Activated naive CD4-positive, alpha-beta T cell treated with anti-CD3 and anti-CD28 coated beads, Interleukin-2, amount 10 ng/mL, durations not matched to agents 7 days and 5 days (primary cell): ENCODE results near the gene PCBP1.
"Not testable (repeated sequence)": the region's sequence is repeated elsewhere in the genome, so short reads cannot be mapped to it uniquely, and the experiment has no call there.

Experiments
- CTCF ChIA-PET: fragments of 350-600 bp; sonication (Branson Sonifier 250); formaldehyde crosslinking; loops from one replicate; lab custom pipeline; 2021; ENCODE audit warnings: antibody characterized with exemption; lab: Charles Lee
- DNase-seq: peaks from one replicate; pipeline ENCODE4 v3.0.0-alpha.2; 2020
- H3K27ac Mint-ChIP-seq: one replicate; pipeline ENCODE4 v1.8.0; 2021; ENCODE audit warnings: mild to moderate bottlenecking, moderate library complexity, mixed read lengths
- H3K27me3 Mint-ChIP-seq: one replicate; pipeline ENCODE4 v1.8.0; 2021; ENCODE audit warnings: mild to moderate bottlenecking, mixed read lengths
- H3K36me3 Mint-ChIP-seq: one replicate; pipeline ENCODE4 v1.8.0; 2021; ENCODE audit warnings: mixed read lengths
- H3K4me1 Mint-ChIP-seq: one replicate; pipeline ENCODE4 v1.8.0; 2021; ENCODE audit warnings: mixed read lengths
- H3K4me3 Mint-ChIP-seq: one replicate; pipeline ENCODE4 v1.8.0; 2021; ENCODE audit warnings: mild to moderate bottlenecking, moderate library complexity, mixed read lengths
- H3K9me3 Mint-ChIP-seq: one replicate; pipeline ENCODE4 v1.8.0; 2021; ENCODE audit warnings: mixed read lengths

The PCBP1 gene

DNA sequence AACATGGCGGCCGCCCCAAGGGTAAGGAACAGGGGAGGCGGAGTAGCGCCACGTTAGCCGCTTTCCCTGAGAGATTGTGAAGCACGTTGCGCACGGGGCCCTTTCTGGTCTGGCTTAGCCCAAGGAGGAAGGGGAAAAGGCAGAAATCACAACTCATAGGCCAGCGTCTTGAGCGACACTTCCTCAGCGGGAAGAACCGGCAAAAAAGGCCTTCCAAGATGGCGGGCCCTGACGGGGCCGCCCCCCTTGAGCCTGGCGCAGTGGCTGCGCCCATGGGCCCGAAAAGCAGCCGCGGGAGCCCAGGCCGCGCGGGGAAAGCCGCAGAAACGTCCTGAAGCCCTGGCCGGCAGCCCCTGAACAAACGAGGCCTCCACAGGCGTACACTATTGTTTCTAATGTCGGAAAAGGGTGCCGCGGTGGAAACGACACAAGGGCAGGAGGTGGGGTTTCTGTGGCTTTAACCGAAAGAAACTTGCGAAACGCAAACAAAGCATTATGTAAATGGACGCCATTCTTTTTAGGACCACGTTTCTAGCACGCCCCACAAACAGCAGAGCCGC, 919 bp upstream of the PCBP1 start:
- Mint-ChIP-seq H3K4me3 (peak overlapping the region; percentile 98), H3K36me3 (peaks cover 50% of the 10 kb centered on the region)

DNA sequence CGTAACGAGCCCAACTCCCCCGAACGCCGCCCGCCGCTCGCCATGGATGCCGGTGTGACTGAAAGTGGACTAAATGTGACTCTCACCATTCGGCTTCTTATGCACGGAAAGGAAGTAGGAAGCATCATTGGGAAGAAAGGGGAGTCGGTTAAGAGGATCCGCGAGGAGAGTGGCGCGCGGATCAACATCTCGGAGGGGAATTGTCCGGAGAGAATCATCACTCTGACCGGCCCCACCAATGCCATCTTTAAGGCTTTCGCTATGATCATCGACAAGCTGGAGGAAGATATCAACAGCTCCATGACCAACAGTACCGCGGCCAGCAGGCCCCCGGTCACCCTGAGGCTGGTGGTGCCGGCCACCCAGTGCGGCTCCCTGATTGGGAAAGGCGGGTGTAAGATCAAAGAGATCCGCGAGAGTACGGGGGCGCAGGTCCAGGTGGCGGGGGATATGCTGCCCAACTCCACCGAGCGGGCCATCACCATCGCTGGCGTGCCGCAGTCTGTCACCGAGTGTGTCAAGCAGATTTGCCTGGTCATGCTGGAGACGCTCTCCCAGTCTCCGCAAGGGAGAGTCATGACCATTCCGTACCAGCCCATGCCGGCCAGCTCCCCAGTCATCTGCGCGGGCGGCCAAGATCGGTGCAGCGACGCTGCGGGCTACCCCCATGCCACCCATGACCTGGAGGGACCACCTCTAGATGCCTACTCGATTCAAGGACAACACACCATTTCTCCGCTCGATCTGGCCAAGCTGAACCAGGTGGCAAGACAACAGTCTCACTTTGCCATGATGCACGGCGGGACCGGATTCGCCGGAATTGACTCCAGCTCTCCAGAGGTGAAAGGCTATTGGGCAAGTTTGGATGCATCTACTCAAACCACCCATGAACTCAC, 673 bp downstream of the PCBP1 start:
- Mint-ChIP-seq H3K27ac (peak overlapping the region; percentile 100), H3K4me3 (peak overlapping the region; percentile 98), H3K36me3 (peaks cover 54% of the 10 kb centered on the region), H3K9me3 (no peaks in the 10 kb centered on the region), H3K4me1 (peaks cover 62% of the 10 kb centered on the region), H3K27me3 (peaks cover 4% of the 10 kb centered on the region)
- DNase-seq: peak; percentile 65
- CTCF ChIA-PET: interaction anchor here (1.1 to 3.0 kb wide), 7 partner anchors 37 to 174 kb away, joined by 3 to 10 read pairs (median 6); partner anchors contain the start of gene MXD1

More for the DNA sequence above, 919 bp upstream of the PCBP1 start:
- peaks cover 58% of the 10 kb centered on the region for H3K4me1 Mint-ChIP-seq
- H3K27me3 Mint-ChIP-seq: peaks cover 4% of the 10 kb centered on the region
- H3K9me3 Mint-ChIP-seq: no peaks in the 10 kb centered on the region
- H3K27ac Mint-ChIP-seq: peak overlapping the region; percentile 100
- CTCF ChIA-PET: interaction anchor here (0.6 to 6.4 kb wide), 7 partner anchors 15 to 174 kb away, joined by 3 to 42 read pairs (median 6); no protein-coding TSS in a partner anchor
- DNase-seq: peak; percentile 84

DNA sequence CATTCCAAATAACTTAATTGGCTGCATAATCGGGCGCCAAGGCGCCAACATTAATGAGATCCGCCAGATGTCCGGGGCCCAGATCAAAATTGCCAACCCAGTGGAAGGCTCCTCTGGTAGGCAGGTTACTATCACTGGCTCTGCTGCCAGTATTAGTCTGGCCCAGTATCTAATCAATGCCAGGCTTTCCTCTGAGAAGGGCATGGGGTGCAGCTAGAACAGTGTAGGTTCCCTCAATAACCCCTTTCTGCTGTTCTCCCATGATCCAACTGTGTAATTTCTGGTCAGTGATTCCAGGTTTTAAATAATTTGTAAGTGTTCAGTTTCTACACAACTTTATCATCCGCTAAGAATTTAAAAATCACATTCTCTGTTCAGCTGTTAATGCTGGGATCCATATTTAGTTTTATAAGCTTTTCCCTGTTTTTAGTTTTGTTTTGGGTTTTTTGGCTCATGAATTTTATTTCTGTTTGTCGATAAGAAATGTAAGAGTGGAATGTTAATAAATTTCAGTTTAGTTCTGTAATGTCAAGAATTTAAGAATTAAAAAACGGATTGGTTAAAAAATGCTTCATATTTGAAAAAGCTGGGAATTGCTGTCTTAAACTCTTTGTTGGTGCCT, 1.4 kb downstream of the PCBP1 start:
- H3K9me3 Mint-ChIP-seq: no peaks in the 10 kb centered on the region
- H3K4me3 Mint-ChIP-seq: peak overlapping the region; percentile 98
- peaks cover 60% of the 10 kb centered on the region for H3K4me1 Mint-ChIP-seq
- peak overlapping the region; percentile 100 for H3K27ac Mint-ChIP-seq
- DNase-seq: no peak
- CTCF ChIA-PET: interaction anchor here (0.9 to 3.0 kb wide), 6 partner anchors 36 to 175 kb away, joined by 3 to 10 read pairs (median 6); partner anchors contain the start of gene MXD1
- peaks cover 4% of the 10 kb centered on the region for H3K27me3 Mint-ChIP-seq
- H3K36me3 Mint-ChIP-seq: peaks cover 49% of the 10 kb centered on the region

DNA sequence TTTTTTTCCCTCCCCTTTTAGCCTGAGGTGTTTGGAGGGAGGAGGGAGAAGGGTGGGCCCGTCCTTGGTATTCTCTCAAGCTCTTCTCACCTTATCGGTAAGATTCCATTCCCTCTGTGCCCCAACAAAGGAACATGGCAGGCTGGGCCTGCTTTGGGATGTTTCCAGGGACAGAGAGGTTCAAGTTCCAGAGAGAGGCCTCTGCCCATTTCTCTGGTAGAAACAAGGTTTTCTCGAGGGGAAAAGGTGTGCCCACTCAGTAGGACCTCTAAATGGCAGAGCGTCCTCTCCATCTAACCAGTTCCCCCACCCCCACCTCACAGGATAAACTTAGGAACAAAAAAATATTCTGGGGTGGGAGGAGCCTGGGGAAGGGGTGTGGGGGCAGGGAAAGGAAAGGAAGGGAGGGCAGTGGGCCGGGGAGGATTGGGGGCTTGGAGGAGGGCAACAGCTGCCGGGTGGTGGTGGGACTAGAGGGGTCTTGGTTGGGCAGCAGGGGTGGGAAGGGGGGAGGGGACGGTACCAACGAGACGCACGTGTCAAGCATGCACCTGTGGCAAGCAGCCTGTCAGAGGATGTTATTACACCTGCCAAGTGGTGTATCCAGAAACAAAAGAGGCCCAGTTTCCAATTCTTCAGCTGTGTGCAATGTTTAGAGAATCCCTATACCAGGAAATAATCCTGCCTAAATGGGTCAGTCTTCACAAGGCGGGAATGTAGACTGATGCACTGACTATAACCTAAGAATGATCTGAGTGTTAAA, 2.1 kb downstream of the PCBP1 start:
- Mint-ChIP-seq H3K4me3 (peak overlapping the region; percentile 98), H3K9me3 (no peaks in the 10 kb centered on the region), H3K36me3 (peaks cover 50% of the 10 kb centered on the region), H3K27me3 (peaks cover 4% of the 10 kb centered on the region), H3K27ac (peak overlapping the region; percentile 100), H3K4me1 (peaks cover 60% of the 10 kb centered on the region)
- CTCF ChIA-PET: interaction anchor here (0.9 to 3.0 kb wide), 6 partner anchors 36 to 175 kb away, joined by 3 to 10 read pairs (median 6); partner anchors contain the start of gene MXD1
- peak; percentile 63 for DNase-seq

DNA sequence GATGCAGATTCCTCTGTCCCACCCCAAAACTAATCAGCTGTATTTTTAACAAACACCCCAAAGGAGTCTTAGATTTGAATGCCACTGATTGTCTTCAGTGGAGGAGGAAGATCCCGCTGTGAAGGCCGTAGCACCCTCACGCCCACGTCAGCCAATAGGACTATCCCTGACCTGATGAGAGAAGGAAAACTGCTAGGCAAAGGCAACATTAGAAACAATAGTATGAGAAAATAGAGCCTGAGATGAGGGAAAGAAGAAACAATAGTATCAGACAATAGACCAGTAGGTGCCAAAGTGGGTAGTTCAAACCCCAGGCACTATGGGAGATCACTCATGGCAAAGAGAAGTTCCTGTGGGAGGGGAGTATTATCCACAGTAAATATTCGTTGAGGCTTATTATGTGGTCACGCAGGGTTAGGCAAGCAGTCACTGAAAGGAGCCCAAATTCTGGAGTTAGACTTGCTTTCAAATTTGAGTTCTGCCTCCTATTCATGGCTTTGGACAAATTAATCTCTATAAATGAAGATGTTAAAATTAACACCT, 2.8 kb downstream of the PCBP1 start:
- Mint-ChIP-seq H3K4me3 (peak overlapping the region; percentile 98), H3K9me3 (no peaks in the 10 kb centered on the region), H3K27me3 (peaks cover 4% of the 10 kb centered on the region), H3K36me3 (peaks cover 56% of the 10 kb centered on the region), H3K4me1 (peaks cover 61% of the 10 kb centered on the region), H3K27ac (peak overlapping the region; percentile 100)
- DNase-seq: no peak
- CTCF ChIA-PET: interaction anchor here (3.0 kb wide), 1 partner anchor 51 kb away, joined by 10 read pairs; no protein-coding TSS in a partner anchor

DNA sequence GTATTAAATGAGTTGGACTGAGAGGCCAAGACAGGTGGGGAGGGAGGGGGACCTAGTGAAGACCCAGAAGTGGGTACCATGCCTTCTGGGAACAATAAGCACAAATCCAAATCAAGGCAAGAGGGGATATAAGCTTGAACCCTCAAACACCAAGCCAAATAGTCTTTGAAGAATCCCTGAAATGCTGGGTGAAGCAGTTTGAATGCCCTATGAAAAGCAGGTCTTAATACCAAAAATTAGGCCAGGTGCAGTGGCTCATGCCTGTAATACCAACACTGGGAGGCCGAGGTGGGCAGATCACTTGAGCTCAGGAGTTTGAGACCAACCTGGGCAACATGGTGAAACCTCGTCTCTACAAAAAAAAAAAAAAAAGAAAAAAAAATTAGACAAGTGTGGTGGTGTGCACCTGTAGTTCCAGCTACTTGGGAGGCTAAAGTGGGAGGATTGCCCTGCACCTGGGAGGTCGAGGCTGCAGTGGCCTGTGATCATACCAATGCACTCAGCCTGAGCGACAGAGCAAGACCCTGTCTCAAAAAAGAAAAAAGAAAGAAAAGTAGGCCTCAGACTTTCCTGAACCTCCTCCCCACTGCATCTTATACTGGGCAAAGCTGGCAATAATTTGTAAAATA, 3.5 kb downstream of the PCBP1 start:
- CTCF ChIA-PET: interaction anchor here (0.9 kb wide), 3 partner anchors 20 to 50 kb away, joined by 3 to 6 read pairs (median 3); no protein-coding TSS in a partner anchor
- Mint-ChIP-seq H3K9me3 (no peaks in the 10 kb centered on the region), H3K27ac (peak overlapping the region; percentile 100), H3K36me3 (peaks cover 57% of the 10 kb centered on the region), H3K27me3 (peaks cover 4% of the 10 kb centered on the region), H3K4me3 (peak overlapping the region; percentile 98), H3K4me1 (peaks cover 60% of the 10 kb centered on the region)
- DNase-seq: no peak

DNA sequence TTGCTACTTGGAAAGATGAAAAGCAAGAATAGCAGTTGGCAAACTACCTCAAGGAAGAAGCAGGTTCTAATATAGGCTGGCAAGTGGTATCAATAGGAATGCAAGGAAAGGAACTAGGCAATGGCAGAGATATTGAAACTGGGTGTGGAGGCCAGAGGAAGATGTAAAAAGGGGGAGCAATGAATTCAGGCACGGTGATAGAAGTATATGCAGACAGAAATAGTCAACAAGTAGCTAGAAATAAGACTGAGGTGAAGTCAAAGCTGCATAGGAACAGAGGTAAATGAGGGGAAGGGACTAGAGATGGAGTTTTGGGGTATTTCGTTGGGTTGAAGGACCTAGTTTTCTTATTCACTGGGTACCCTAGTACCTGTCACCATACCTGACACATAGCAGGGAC, 4.1 kb downstream of the PCBP1 start:
- H3K27ac Mint-ChIP-seq: peak overlapping the region; percentile 86
- CTCF ChIA-PET: interaction anchor here (0.9 to 1.2 kb wide), 5 partner anchors 20 to 49 kb away, joined by 3 to 6 read pairs (median 4); no protein-coding TSS in a partner anchor
- peaks cover 57% of the 10 kb centered on the region for H3K4me1 Mint-ChIP-seq
- H3K36me3 Mint-ChIP-seq: peaks cover 57% of the 10 kb centered on the region
- no peak for DNase-seq
- no peaks in the 10 kb centered on the region for H3K9me3 Mint-ChIP-seq
- H3K27me3 Mint-ChIP-seq: peaks cover 4% of the 10 kb centered on the region
- H3K4me3 Mint-ChIP-seq: peak overlapping the region; percentile 47

DNA sequence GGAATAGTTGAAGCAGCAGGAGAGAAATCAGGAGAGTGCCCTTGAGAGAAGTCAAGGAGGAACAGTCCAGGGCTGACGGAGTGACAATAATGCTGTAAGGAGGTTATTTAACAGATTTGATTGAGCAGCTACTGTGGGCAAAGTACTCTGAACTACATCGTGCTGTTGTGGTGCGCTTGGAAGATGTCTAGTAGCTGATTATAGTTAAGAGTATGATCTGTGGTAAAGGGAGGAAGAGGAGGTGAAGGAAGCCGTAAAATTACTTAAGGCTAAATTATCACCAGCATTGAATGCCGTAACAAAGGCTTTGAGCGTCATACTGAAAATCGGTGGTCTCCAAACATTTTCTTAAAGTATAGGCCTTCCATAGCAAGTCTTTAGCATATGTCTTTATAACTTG, 4.5 kb downstream of the PCBP1 start:
- Mint-ChIP-seq H3K27ac (peak overlapping the region; percentile 86), H3K4me1 (peaks cover 57% of the 10 kb centered on the region), H3K4me3 (peak overlapping the region; percentile 47), H3K27me3 (peaks cover 4% of the 10 kb centered on the region), H3K36me3 (peaks cover 57% of the 10 kb centered on the region), H3K9me3 (no peaks in the 10 kb centered on the region)
- DNase-seq: peak; percentile 42
- CTCF ChIA-PET: interaction anchor here (0.9 to 2.8 kb wide), 7 partner anchors 12 to 177 kb away, joined by 3 to 10 read pairs (median 4); partner anchors contain the start of gene MXD1

DNA sequence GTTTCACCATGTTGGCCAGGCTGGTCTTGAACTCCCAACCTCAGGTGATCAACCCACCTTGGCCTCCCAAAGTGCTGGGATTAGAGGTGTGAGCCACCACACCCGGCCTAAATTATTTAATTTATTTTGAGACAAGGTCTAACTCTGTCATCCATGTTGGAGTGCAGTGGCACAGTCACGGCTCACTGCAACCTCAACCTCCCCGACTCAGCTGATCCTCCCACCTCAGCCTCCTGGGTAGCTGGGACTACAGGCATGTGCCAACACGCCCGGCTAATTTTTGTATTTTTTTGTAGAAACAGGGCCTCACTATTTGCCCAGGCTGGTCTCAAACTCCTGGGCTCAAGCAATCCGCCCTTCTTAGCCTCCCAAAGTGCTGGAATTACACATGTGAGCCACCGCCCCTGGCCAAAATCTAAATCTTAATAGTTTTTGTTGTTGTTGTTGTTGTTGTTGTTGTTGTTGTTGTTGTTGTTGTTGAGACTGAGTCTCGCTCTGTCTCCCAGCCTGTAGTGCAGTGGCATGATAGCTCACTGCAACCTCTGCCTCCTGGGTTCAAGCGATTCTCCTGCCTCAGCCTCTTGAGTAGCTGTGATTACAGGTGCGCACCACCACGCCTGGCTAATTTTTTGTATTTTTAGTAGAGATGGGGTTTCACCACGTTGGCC, 5.4 kb downstream of the PCBP1 start:
- CTCF ChIA-PET: interaction anchor here (1.2 to 2.8 kb wide), 4 partner anchors 11 to 178 kb away, joined by 3 to 10 read pairs (median 4); partner anchors contain the start of gene MXD1
- Mint-ChIP-seq H3K27ac (peak overlapping the region; percentile 58), H3K4me1 (peaks cover 57% of the 10 kb centered on the region), H3K36me3 (peaks cover 51% of the 10 kb centered on the region)
- DNase-seq, H3K27me3 Mint-ChIP-seq, H3K4me3 Mint-ChIP-seq, H3K9me3 Mint-ChIP-seq: not testable (repeated sequence)

DNA sequence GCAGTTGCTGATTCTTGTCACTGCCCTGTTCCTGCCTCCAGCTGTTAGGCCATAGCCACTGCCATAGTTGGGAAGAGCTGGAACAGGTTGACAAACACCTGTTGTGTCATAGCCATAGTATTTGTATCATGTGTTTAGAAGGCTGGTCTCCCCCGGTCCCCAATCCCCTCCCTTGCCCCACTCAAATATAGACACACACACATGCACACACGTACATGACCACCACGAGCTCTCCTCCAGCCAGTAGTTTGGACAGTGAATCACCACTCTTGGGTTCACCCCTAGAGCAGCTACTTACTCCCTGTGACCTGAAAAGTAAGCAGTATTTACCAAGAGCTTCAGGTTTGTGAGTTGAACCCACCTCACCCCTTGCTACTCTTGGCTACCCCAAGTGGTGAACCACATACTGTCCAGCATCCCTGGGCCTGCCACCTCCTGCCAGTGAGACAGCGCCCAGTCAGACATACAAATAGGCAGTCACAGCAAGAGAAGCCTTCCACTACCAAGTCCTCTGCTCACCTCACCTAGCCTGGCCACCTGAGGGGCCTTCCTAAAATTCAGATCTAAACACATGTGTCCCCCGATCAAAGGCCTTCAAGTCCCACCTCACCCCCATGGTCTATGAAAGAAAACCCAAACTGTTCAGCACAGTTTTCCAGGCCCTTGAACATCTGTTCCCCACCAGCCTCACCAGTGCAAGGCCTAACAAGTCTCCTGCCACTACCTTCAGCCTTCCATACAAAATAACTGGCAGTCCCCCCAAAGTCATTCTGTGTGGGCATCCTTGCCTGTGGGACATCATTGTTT, 7.1 kb downstream of the PCBP1 start:
- peak overlapping the region; percentile 77 for H3K4me3 Mint-ChIP-seq
- peak overlapping the region; percentile 93 for H3K27ac Mint-ChIP-seq
- peaks cover 35% of the 10 kb centered on the region for H3K36me3 Mint-ChIP-seq
- peaks cover 54% of the 10 kb centered on the region for H3K4me1 Mint-ChIP-seq
- CTCF ChIA-PET: interaction anchor here (0.5 to 2.8 kb wide), 8 partner anchors 10 to 180 kb away, joined by 3 to 11 read pairs (median 6); no protein-coding TSS in a partner anchor
- no peak for DNase-seq
- H3K27me3 Mint-ChIP-seq: no peaks in the 10 kb centered on the region
- no peaks in the 10 kb centered on the region for H3K9me3 Mint-ChIP-seq

DNA sequence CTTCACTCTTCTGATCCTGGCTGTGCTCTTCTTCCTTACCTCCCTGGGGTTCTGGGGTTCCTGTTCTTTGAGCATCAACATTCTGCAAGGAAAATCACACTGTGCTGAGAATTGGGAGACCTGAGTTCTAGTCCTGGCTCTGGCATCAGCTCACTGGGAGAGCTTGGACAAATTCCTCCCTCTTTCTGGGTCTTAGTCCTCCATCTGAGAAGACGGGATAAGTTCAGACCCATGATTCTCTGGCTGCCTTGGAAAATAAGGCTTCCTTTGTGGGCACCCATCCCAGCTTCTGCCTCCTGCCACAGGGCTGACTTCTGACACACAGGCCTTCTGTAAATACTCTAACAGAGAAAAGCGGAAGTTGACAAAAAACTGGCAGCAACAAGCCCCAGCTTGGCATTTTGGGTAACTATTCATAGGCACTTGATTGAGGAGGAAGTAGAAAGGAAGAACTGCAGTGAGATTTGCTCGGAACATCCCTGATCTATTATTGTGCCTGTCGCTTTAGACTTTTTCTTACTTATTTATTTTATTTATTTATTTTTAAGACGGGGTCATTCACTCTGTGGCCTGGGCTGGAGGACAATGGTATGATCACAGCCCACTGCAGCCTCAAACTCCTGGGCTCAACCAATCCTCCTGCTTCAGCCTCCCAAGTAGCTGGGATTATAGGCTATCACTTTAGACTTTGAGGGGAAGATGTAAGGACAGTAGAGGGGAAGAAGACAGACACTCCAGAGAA, 7.9 kb downstream of the PCBP1 start:
- H3K27ac Mint-ChIP-seq: peak overlapping the region; percentile 93

More for the DNA sequence above, 7.9 kb downstream of the PCBP1 start:
- DNase-seq: peak; percentile 65
- Mint-ChIP-seq H3K27me3 (no peaks in the 10 kb centered on the region), H3K4me3 (peak overlapping the region; percentile 77), H3K9me3 (no peaks in the 10 kb centered on the region), H3K36me3 (peaks cover 27% of the 10 kb centered on the region), H3K4me1 (peaks cover 48% of the 10 kb centered on the region)
- CTCF ChIA-PET: interaction anchor here (0.5 to 2.4 kb wide), 8 partner anchors 10 to 181 kb away, joined by 3 to 11 read pairs (median 4); no protein-coding TSS in a partner anchor
